Neuron (in vitro differentiated cells): ENCODE measurements around the gene FBXO46.
A peak's percentile ranks its signal among the peaks of the same experiment; 100 is the strongest.

Experiments
- H2AFZ ChIP-seq: one replicate; pipeline ENCODE4 v1.6.1; 2013; ENCODE audit warnings: low read depth, mild to moderate bottlenecking, inconsistent platforms, low read length, moderate library complexity
- H3K27me3 ChIP-seq: one replicate; pipeline ENCODE4 v1.6.1; 2013; ENCODE audit warnings: low read length; ENCODE audit not compliant: insufficient read depth
- H3K36me3 ChIP-seq: one replicate; pipeline ENCODE4 v1.6.1; 2013; ENCODE audit warnings: low read length; ENCODE audit not compliant: insufficient read depth
- H3K4me1 ChIP-seq: one replicate; pipeline ENCODE4 v1.6.1; 2013; ENCODE audit warnings: low read length; ENCODE audit not compliant: insufficient read depth
- H3K4me3 ChIP-seq: 2 replicates; pipeline ENCODE4 v1.5.1; 2013; ENCODE audit warnings: mild to moderate bottlenecking, low read length, moderate library complexity
- H3K9me3 ChIP-seq: one replicate; pipeline ENCODE4 v1.6.1; 2013; ENCODE audit warnings: low read length

FBXO46 gene, protein sequence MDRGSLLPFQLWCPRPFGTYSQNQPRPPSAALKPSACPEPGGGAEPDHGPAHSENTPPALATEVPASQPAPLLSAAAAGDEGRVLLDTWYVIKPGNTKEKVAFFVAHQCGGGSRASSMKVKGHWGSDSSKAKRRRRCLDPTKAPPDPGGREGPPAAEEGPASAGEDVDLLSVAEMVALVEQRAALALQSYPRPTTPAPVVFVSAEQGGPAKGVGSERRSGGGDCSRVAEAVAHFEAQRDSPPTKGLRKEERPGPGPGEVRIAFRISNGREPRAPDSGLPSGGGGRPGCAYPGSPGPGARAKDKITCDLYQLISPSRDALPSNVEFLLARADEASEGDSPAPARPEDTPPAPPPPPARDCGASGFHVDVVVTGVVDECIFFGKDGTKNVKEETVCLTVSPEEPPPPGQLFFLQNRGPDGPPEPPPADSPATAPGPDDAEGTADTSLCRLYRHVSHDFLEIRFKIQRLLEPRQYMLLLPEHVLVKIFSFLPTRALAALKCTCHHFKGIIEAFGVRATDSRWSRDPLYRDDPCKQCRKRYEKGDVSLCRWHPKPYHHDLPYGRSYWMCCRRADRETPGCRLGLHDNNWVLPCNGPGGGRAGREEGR

GRCh38 chr19:45730368-45731288, at the start of gene FBXO46:
FBXO46 (minus strand) TSS chr19:45730896; CDS start chr19:45713495, 17,401 bp downstream.
- Histone ChIP-seq H3K27me3 (no peaks in the 10 kb centered on the region), H3K9me3 (no peaks in the 10 kb centered on the region), H3K36me3 (no peaks in the 10 kb centered on the region), H3K4me1 (peaks cover 7% of the 10 kb centered on the region), H2AFZ (peak within 1 kb of the TSS; percentile 59), H3K4me3 (peak within 1 kb of the TSS; percentile 52)

DNA sequence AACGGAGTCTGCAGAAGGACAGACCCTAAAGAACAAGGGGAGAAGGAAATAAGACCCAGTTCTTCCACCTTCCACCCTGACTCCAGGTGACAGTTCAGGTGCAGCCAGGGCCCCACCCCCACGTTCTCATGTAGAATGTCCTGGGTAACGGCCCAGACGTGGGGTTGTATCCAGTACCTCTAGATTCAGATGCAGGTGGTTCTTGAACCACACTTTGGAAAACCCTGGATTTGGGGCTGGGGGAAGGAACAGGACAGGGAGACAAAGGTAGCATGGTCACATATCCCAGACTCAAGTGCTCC, 49.4 kb upstream of the FBXO46 start:
- H3K36me3 ChIP-seq, result peaks cover 36% of the 10 kb centered on the region

GRCh38 chr19:45779231-45780145, 48.8 kb upstream of the FBXO46 start:
- Histone ChIP-seq H3K4me3 (no peak overlapping the region), H3K4me1 (peaks cover 2% of the 10 kb centered on the region), H2AFZ (no peak overlapping the region), H3K36me3 (peaks cover 36% of the 10 kb centered on the region), H3K27me3 (no peaks in the 10 kb centered on the region), H3K9me3 (no peaks in the 10 kb centered on the region)

More for the DNA sequence above, 49.4 kb upstream of the FBXO46 start:
- H3K4me3 ChIP-seq, result no peak overlapping the region
- H3K4me1 ChIP-seq, result peaks cover 2% of the 10 kb centered on the region
- H2AFZ ChIP-seq, result no peak overlapping the region
- no peaks in the 10 kb centered on the region for H3K9me3 ChIP-seq
- no peaks in the 10 kb centered on the region for H3K27me3 ChIP-seq

GRCh38 chr19:45778010-45778661, 47.4 kb upstream of the FBXO46 start:
- peaks cover 42% of the 10 kb centered on the region for H3K36me3 ChIP-seq
- H3K4me3 ChIP-seq, result no peak overlapping the region
- H3K4me1 ChIP-seq, result peaks cover 2% of the 10 kb centered on the region
- H3K9me3 ChIP-seq, result no peaks in the 10 kb centered on the region
- H3K27me3 ChIP-seq, result no peaks in the 10 kb centered on the region
- H2AFZ ChIP-seq, result no peak overlapping the region

DNA sequence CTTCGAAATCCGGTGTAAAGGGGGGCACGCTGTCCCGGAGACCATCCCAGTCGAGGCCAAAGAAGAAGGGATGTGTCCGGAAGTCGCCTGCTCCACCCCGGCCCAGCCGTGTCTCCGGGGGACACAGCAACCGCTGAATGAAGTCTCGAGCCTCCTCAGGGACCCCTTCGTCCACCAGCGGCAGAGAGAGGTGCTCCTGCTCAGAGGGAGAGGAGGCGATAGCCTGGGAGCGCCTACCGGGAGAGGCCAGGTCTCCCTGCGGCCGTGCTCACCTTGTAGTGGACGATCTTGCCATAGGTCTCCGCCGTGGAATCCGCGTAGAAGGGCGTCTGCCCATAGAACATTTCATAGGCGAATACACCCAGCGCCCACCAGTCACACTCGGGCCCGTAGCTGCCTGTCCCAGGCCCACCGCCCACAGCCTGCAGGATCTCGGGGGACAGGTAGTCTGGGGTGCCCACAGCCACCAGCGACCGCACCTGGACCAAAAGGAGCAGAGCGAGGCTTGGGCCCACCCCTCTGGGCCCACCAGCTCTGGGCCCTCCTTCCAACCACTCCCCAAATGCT, 46.8 kb upstream of the FBXO46 start:
- no peaks in the 10 kb centered on the region for H3K9me3 ChIP-seq
- peaks cover under 1% of the 10 kb centered on the region for H3K4me1 ChIP-seq
- no peaks in the 10 kb centered on the region for H3K27me3 ChIP-seq
- no peak overlapping the region for H3K4me3 ChIP-seq
- no peak overlapping the region for H2AFZ ChIP-seq
- peaks cover 49% of the 10 kb centered on the region for H3K36me3 ChIP-seq

DNA sequence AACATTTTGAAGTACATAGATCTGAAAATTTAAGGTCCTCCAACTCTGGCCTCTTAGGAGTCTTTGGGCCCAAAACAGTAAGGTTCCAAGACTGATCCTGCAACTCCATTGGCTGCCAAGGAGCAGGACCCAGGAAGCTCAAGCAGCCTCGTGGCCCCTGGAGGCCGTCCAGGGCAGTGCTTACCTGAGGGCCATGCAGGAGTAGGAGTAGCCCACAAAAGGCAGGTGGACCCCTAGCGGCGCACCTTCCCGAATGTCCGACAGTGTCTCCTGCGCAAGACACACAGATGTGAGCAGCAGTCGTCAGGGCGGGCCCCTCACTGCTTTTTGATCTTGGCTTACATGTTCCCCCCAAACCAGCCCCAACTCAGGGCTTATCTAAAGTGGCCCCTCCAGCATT, 44.1 kb upstream of the FBXO46 start:
- peaks cover 13% of the 10 kb centered on the region for H3K4me1 ChIP-seq
- no peaks in the 10 kb centered on the region for H3K27me3 ChIP-seq
- no peaks in the 10 kb centered on the region for H3K9me3 ChIP-seq
- H3K4me3 ChIP-seq, result no peak overlapping the region
- H3K36me3 ChIP-seq, result peaks cover 65% of the 10 kb centered on the region
- no peak overlapping the region for H2AFZ ChIP-seq

DNA sequence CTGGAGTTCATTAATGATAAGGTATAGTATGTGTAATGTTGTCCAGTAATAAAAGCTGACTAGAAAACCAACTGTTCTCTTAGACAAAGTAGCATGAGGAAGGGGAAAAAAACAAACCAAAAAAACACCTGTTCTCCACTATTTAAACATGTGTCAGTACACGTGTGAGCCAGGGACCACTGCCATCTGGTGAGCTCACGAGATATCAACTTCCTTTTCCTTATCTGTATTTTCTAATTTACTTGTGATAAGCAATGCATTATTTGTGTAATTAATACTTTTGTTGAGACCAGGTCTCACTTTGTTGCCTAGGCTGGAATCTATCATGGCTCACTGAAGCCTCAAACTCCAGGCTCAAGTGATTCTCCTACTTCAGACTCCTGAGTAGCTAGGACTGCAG, 42.7 kb upstream of the FBXO46 start:
- Histone ChIP-seq H3K27me3 (no peaks in the 10 kb centered on the region), H2AFZ (no peak overlapping the region), H3K9me3 (no peaks in the 10 kb centered on the region), H3K4me1 (peaks cover 15% of the 10 kb centered on the region), H3K4me3 (no peak overlapping the region), H3K36me3 (peaks cover 59% of the 10 kb centered on the region)

GRCh38 chr19:45772912-45773311, 42.2 kb upstream of the FBXO46 start:
- H3K9me3 ChIP-seq, result no peaks in the 10 kb centered on the region
- H3K27me3 ChIP-seq, result no peaks in the 10 kb centered on the region
- no peak overlapping the region for H2AFZ ChIP-seq
- H3K4me1 ChIP-seq, result peaks cover 15% of the 10 kb centered on the region
- H3K36me3 ChIP-seq, result peaks cover 54% of the 10 kb centered on the region
- no peak overlapping the region for H3K4me3 ChIP-seq

DNA sequence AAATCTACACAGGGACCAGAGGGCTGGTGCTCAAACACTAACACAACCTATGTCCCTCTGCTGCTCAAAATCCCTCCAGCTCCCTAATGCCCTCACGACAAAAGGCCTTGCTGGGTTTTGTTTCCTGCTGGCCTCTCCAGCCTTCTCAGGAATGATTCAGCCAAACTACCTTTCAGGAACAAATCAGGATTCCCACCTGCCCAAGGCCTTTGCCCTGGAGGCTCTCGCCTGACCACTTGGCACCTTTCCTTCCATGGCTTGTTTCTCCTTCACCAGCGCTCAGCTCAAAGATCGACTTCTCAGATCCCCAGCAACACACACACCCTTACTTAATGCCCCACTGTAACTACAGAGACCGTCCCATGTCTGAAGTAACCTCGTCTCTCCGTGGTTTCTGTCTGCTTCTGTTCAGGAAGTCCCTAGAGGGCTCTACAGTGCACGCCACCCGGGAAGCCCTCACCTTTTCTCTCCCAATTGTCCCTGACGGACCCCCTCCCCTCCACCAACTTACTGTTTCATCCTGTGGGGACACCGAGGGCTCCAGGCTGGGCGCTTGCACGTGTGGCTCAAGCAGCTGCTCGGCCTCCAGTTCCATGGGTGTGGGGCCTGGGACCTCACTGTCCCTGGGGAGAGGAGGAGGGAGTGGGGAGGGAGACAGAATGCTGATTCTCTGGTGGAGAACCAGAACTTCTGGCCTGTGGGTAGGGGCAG, 41.6 kb upstream of the FBXO46 start:
- no peak overlapping the region for H2AFZ ChIP-seq

DNA sequence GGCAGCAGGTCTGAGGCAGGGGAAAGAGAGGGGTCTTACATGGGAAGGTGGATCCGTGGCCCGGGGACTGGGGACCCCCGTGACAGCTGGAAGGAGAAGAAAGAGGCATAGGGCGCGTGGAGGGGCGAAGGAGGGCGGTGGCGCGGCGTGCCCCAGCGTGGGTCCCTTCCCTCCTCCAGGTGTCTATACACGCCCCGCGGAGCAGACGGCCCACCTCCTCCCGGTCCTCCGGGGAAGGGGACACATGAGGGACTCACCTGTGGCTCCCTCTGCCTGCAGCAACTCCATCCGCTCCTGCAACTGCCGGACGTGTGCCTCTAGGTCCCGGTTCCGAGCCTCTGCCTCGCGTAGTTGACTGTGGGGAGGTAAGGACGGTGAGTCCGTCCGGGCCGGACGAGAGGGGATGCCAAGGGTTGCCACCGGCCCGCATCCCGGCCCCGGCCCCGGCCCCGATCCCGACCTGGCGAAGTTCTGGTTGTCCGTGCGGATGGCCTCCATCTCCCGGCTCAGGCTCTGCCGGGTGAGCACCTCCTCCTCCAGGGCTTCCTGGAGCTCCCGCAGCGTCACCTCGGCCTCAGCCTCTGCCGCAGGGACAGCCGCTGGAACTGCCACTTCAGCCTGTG, 40.7 kb upstream of the FBXO46 start:
- peaks cover 23% of the 10 kb centered on the region for H3K4me1 ChIP-seq
- H2AFZ ChIP-seq, result no peak overlapping the region
- H3K9me3 ChIP-seq, result no peaks in the 10 kb centered on the region
- H3K36me3 ChIP-seq, result peaks cover 39% of the 10 kb centered on the region
- H3K4me3 ChIP-seq, result no peak overlapping the region
- no peaks in the 10 kb centered on the region for H3K27me3 ChIP-seq

More for the DNA sequence above, 41.6 kb upstream of the FBXO46 start:
- peaks cover 15% of the 10 kb centered on the region for H3K4me1 ChIP-seq
- H3K9me3 ChIP-seq, result no peaks in the 10 kb centered on the region
- H3K4me3 ChIP-seq, result no peak overlapping the region
- H3K27me3 ChIP-seq, result no peaks in the 10 kb centered on the region
- peaks cover 48% of the 10 kb centered on the region for H3K36me3 ChIP-seq
